Activated T-helper 1 cell treated with Interleukin-2 at 50 U/mL for 16 hours (primary cell): ENCODE data around the gene ZNF629.

Experiments
- DNase-seq: peaks from one replicate; pipeline ENCODE4 v3.0.0-alpha.2; 2020; ENCODE audit warnings: low read depth

The ZNF629 gene

DNA sequence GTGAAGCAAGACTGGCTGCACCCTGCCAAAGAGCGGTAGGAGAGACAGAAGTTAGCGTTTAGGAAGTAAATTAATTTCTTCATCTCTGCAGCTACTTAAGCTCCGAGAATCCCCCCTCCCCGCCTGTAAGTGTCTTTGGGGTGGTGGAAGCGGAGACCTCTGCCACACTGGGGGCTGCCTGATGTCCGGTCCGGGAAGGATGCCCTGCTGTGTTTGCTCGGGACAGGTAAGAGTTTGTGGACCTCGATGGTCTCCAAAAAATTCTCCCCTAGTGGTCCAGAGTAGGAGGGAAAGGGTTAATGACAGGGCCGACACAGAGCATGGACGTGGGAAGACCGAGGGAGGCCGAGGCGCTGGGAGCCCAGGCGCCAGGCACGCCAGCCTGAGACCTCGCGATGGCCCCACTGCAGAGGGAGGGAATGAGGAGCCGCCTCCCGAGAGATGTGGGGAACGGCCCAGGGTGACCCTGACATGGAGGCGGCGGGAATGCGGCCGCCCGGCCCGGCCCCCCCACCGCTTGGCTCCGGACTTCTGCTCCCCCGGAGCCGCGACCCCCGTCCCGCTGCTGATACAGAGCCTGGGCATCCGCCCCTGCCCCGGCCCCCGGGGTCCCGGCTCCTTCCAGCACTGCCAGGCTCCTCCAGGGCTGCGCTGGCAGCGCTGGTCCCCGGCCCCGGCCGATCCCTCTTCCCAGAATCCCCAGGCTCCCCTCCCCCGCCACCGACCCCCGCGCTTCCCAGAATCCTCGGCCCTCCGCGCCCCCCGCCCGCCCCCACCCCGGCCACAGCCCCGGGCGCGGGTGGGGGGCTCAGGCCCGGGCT, 680 bp downstream of the ZNF629 start:
- DNase-seq, result no peak

- DNase-seq, result no peak
Observed at GRCh38 chr16:30785126-30786106, 1.6 kb downstream of the ZNF629 start.

DNA sequence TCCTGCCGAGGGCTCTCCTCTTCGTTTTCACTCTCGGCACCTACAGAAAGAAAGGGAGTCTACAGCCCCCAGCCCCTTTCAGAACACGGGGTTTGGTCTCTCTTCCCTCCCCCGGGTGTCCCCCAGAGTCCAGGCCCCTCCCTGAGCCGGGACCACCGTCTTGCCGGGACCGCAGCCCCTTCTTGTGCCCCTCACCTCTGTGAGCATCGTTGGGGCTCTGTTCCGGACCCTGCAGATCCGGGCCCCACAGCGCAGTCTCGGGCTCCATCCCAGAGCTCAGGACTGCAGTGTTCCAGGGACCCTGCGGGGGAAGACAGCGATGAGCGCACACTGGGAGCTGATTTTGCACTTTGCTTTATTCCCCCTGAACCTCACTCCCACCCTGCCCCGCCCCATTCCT, 2.8 kb downstream of the ZNF629 start:
- DNase-seq, result no peak

GRCh38 chr16:30783280-30784109, 3.5 kb downstream of the ZNF629 start:
- no peak for DNase-seq

DNA sequence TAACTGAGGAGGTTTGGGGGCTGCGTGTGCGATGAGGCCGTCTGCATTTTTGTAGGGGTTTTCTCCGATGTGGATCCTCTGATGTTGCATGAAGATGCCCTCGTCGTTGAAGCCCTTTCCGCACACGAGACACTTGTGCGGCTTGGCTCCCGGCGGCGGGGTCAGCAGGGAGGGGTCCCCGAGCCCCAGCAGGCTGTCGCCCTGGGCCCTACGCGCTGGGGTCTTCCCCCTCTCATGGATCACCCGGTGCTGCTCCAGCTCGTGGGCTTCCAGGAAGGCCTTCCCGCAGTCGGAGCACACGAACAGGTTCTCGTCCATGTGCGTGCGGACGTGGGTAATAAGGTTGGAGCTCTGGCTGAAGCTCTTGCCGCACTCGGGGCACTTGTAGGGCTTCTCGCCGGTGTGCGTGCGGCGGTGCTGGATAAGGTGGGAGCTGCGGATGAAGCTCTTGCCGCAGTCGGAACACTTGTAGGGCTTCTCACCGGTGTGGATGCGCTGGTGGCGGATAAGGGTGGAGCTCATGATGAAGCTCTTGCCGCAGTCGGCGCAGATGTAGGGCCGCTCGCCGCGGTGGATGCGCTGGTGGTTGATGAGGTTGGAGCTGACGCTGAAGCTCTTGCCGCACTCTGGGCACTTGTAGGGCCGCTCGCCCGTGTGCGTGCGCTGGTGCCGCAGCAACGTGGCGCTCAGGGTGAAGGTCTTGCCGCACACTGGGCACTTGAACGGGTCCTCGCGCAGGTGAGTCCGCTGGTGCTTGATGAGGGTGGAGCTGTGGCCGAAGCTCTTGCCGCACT, 4.3 kb downstream of the ZNF629 start:
- no peak for DNase-seq

DNA sequence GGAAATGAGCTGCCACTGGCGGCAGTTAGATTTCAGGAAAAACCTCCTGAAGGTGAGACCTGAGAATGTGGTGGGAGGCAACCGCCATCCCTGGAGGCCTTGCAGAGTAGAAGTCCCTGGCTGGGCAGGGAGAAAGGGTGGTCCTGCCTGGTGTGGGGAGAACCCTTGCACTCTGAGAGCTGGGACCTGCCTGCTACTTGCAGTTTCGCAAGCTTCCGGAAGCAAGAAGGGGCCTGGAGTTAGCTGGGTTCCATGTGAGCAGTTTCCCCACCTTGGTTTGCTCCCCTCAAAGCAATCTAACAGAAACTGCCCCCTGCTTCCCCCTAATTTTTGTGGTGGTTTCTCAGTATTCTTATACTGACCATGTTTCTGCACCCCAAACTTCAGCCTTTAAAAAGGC, 6.5 kb downstream of the ZNF629 start:
- no peak for DNase-seq

DNA sequence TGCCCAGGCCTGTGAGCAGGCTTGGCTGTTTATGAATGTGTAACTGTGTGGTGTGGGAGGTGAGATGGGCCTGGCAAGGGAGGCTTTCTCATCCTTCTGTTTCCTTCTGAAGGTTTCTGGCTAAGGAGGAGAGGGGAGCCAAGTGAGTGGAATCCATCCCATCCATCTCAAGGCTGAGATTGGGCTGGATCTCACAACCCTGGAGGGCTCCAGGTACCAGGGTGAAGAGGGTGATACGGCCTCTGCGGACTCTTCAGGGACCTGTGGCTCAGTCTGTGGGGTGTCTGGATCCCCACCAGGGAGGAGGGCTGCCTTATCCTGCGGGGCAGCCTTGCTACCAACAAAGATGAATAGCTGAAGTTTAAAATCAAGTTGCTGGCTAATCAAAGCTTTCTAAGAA, 7.0 kb downstream of the ZNF629 start:
- no peak for DNase-seq

DNA sequence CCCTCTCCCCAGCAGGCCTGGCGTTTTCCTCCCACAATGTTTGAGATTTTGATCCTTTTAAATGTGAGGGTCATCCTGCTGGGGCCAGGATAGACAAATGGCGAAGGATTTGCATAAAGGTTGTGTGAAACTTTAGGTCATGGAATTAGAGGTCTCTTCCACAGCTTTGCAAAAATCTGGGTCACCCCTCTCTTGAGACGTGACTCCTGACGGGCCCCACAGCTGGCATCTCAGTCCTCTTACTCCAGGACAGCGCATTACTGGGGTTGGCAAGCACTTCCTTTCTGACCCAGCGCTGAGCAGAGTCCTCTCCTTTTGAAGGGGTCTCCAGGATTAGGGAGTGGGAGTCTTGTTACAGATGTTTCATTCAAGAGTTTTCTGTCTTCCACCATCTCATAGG, 7.4 kb downstream of the ZNF629 start:
- no peak for DNase-seq

DNA sequence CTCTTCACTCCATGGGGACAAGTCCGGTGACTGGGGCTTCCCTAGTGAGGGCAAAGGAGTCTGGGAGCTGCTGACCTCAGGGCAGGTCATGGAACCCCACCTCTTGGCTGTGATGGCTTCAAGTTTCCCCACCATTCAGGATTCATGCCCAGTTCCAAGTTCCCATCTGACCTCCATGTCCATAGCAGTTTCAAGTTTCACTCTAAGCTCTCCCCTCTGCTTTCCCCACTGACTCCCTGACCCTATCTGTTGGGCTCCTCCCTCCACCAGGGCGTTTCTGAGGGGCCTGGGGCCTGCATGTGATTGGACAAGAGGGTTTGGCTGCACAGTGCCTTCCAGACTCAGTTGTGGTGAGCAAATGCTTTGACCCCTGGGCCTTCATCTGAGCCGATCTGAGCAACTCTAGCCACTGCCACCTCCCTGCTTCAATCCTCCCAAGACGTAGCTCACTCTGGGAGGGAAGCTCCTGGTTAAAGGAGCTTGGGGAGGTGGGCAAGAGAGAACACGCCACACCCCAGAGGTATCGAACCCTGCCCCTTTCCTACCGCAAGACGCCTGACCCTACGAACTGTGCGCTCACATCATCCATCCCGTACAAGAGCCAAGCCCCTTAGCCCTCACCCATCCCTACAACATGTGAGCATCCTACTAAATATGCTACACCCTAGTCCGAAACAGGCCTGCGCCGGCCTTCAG, 8.3 kb downstream of the ZNF629 start:
- no peak for DNase-seq

DNA sequence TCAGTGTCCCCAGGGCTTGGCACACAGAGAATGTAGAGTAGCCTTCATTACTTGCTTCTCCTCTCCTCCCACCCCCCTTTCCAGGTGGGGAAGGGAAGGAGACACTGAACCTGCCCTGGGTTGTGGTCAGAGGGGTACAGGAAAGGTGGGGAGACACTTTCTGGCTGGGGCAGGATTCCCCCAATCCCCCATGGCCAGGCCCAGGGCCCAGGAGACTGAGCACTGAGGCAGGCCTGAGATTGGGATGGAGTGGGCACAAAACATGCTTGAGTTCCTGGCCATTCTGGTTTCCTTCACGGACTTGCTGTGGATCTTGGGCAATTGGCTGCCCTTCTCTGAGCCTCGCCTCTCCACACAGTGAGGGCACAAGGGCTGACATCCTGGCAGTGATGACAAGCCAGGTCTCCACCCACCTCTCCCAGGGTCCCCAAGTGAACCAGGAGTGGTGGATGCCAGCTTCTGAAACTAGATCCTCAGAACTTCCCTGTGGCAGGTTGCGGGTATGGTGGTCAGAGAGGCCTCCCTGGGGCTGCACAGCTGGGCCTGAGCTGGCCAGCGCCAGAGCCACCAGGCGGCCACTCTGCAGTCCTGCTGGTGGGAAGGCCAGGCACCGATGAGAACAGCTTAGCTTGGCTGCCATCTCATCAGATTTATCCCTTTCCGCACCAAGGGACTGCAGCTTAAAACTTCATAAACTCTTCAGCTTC, 9.3 kb downstream of the ZNF629 start:
- DNase-seq, result no peak

DNA sequence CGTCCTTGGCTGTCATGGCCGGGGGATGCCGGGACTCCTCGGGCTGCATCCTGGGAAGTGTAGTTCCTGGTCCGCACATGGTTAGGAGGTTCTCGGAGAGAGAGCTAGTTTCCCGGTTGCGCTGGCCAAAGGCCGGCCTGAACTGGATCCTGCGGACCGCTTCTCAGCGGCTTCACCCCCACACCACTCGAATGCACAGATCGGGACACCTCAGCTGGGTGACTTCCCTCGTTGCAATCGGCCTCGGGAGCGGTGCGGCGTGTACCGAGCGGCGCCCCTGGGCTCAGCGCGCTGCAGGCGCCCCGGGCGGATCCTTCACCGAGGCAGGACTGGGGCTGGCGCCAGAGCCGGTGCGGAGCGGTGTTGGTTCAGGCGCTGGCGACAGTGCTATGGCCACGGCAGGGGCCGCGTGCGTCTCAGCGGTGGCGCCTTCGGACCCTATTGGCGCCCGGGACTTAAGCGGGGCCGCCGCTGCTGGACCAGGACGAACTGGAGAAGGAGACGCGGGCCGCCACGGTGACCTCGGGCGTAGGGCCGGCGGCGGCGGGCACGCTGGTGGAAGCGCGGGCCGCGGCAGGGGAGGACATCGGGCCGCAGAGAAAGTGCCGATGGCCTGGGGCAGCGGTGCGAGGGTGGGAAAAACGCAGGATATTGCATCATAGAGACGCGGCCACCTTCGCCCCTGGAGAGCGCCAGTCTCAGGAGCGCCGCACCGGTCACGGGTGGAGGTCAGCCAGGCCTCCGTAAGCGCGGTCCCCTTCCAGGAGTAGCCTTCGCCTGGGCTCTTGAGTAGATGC, 11.4 kb downstream of the ZNF629 start:
- DNase-seq, result peak; percentile 25

DNA sequence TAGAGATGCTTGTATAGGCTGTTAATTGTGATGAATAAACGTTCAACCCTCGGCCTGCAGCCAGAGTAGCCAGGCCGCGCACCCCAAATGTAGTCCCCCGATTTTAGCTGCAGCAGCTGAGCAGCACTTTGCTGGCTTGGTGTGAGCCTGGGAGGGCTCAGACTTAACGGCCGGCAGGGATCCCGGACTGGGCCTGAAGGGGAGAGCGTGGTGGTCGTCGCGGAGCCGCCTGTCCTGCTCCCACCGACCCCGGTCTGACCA, 11.9 kb downstream of the ZNF629 start:
- DNase-seq, result no peak

GRCh38 chr16:30774367-30775130, 12.5 kb downstream of the ZNF629 start:
- no peak for DNase-seq

GRCh38 chr16:30773826-30774225, 13.2 kb downstream of the ZNF629 start:
- no peak for DNase-seq

DNA sequence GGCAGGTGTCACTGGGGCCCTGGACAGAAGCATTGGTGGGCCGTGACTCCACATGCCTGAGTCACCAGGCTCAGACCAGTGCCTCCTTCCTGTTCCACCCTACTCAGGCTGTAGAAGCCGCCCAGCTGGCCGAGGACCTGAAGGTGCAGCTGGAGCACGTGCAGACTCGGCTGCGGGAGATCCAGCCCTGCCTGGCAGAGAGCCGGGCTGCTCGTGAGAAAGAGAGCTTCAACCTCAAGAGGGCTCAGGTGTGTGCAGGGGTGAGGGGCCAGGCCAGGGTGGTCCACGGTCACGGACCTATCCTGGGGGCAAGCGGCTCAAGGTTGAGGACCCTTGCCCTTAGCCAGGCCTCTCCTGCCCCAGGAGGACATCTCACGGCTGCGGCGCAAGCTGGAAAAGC, 15.3 kb downstream of the ZNF629 start:
- DNase-seq, result no peak

- no peak for DNase-seq
Observed at GRCh38 chr16:30769379-30770089, 17.5 kb downstream of the ZNF629 start.

- no peak for DNase-seq
Observed at GRCh38 chr16:30768583-30769181, 18.3 kb downstream of the ZNF629 start.
